ENCODE data around the gene GUCA2A.

GUCA2A gene

DNA sequence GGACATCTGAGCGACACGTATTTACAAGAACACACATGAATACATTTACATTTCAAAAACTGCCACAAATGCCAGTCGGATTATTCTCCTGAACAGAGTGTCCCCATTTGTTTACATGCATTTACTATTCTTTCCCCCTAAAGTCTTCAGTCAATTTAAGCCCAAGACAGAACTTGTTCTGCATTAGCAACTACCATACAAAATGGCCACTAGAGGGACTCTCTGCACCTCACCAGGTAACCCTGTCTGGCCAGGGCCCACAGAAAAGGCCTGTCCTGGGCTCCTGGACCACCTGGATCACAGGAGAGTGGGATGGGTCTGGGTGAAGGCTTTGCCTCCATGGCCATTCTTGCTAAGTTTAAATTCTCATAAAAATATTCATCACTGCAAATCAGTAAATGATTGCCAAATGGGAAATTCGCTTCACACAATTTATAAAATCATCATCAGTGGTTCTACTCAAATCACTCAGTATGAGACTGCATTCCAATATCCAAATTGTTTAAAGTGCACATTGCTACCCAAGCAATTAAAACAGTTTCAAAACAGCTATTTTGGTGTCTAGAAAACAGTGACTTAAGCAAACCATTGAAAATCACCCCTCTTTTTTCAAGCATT is 12.5 kb upstream of the GUCA2A start:
- peak; percentile 26 for DNase-seq

- DNase-seq: no peak
Measured at GRCh38 chr1:42175314-42176054, 10.9 kb upstream of the GUCA2A start.

DNA sequence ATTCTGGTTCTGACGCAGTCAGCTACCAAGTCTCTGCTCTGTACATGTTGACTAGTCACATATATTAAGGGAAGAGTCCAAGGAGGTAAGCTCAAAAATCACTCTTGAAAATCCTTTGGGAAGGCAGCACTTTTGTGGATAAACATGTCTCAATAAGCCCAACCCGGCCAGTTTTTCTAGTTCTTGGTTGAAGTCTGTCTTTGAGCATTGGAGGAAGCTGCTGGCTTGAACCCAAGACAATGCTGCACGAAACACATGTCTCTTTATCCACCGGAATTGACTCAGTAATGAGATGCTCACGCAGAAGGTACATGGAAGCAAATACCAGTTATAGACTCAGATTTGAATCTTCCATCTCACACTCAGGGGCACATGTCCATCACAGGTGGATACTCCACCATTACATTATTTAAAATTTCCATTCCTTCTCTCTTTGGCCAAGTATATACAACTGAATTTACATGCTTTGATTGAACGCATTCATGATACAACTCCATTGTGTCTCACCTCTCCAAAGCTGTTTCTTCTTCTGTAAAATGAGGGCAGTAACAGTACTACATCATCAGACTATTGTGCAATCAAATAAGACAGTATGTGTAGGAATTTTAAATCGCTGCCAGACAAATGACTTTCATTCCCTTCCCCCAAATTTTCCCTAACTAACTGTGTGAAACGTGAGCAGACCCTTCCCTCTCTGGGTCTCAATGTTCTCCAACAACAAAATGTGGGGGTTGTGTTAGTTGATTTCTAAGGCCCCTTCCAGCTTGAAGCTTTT is 9.6 kb upstream of the GUCA2A start:
- no peak for DNase-seq

- peak; percentile 70 for DNase-seq
Measured at GRCh38 chr1:42173155-42173933, 8.8 kb upstream of the GUCA2A start.

DNA sequence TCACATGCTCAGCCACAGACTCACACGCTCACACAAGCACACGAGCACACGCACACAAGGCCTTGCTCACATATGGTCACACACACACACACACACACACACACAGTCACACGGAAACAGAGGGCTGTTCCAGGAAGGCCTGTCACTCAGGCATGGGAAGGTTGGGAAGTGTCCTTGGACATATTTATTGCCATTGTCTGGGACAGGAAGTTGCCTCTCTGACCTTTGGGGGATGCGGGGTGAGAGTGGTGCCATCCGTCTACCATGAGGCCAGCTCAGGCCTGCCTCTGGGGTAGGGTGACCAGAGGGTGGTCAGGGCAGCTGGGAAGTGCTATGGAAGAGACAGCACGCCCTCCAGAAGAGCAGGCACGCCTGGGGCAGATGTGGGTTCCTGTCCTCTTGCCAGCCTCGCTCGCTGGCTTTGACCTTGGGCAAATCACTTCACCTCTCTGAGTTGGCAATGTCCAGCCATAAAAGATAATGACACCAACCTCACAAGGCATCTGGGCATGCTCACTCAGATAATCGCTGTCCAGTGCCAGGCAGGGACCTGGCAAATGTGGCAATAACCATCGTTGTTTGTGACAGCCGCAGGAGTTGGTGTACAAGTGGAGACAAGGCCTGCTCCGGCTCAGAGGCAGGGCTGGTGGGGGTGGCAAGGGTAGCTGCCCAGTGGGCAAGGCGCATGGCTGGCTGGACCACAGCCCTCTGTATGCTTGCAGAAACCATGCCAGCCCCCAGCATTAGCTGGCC is 8.0 kb upstream of the GUCA2A start:
- DNase-seq: no peak

GRCh38 chr1:42171679-42172266 is 7.2 kb upstream of the GUCA2A start:
- DNase-seq: no peak

DNA sequence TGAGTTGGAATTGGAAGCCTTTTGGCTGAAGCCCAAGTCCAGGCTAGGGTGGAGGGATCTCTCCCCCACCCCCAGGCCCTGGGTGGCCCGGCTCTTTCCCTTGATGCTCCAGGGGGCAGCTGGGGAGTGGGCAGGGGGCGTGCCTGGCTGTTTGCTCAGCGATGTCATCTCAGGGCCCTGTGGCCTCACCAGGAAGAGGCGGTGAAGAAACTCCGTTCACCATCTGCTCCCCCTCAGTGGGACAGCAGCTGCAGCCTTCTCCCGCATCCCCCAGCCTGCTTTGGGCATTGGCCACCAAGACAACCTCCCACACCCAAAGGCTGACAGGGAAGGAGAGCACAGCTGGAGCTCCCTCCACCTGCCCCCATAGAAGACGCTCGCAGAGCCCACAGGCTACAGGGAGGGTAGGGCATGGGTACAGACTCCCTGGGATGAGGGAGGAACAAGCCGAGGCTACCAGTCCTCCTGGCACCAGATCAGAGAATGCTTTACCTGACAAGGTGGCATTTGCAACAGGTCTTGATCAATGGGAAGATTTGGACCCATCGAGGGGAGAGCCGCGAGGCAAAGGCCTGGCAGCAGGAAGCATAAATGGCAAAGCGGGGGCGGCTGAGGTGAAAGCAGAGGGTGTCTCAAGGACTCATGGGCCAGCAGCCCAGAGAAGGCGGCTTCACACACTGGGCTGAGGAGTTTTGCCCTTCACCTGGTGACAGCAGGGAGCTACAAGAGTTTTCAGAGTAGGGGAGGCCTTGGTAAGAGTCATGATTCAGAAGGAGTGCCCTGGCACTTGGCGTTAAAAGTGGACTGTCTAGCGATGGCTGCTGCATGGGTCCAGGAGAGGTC is 6.5 kb upstream of the GUCA2A start:
- no peak for DNase-seq

GRCh38 chr1:42168763-42169162 is 4.2 kb upstream of the GUCA2A start:
- no peak for DNase-seq

GRCh38 chr1:42168391-42168670 is 3.8 kb upstream of the GUCA2A start:
- no peak for DNase-seq

DNA sequence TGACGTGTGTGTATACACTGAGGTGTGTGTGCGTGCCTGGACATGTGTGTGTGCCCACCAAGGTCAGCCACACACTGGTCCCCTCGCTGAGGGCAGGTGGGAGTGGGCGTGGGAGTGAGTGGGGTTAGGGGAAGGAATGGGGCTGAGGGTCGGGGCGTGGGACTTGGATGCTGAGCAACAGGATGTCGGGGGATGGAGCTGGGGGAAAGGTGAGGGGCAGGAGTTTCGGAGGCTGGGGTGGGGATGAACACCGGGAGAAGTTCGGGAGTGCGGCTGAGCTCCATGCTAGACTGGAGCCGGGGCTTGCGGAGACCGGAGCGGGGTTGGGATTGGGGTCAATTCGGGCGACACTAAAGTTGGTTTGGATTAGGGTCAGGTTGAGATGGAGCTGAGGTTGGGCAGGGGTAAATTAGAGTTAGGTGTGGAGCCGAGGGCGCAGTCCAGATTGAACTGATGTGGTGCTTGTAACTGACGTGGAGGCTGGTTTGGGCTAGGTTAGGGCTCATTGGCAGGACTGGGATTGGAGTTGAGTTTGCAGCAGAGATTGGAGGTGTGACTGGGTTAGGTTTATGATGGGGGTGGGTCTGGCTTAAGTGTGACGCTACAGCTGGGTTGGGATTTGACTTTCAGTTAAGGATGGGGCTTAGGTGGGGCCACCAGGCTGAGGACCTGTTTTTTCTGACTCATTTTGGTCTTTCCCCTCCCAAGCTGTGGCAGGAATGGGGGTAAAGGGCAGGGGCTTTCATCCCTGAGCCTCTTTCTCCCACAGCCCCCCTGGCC is 3.3 kb upstream of the GUCA2A start:
- no peak for DNase-seq

- DNase-seq: no peak
Measured at GRCh38 chr1:42165511-42166210, 1.1 kb upstream of the GUCA2A start.

DNA sequence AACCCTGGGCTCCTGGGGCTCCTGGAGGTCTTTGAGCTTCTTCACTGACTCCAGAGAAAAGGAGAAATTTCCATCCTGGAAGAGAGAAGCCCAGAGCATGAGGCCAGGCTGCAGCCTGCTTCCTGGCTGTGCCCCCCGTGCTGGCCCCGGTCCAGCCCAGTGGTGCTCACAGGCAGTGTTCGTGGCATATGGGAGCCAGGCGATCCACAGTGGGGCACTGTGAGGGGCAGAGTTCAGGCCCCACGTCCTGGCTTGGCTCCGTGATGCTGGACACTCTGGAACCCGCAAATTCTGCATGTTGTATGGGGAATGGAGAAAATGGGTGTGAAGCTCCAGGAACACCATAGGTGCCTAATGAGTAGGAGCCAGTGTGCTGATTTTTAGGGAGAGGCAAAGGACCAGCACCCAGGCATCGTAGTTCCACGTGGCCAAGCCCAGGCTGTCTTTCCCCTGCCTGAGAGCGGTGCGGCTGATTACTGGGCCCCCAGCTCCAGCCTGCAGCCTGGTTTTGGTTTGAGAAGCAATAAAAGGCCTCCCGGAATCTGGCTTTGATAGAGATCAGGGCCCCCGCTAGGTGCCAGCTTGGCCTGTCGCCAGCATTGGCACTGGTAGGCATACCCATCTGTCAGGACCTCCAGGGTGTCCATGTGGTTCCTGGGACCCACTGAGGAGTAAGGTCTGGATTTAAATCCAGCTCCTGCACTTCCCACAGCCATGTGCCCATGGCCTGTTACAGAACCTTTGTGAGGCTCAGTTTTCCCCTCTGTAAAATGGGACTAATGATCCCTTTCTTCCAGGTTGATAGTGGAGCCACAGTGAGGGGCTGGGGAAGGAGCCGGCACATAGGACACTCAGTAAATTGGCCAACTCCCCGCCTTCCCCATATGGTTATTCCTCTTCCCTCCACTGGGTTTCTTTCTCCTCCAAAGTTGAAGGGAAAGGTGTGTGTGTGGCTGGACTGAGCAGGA is 725 bp downstream of the GUCA2A start:
- no peak for DNase-seq

DNA sequence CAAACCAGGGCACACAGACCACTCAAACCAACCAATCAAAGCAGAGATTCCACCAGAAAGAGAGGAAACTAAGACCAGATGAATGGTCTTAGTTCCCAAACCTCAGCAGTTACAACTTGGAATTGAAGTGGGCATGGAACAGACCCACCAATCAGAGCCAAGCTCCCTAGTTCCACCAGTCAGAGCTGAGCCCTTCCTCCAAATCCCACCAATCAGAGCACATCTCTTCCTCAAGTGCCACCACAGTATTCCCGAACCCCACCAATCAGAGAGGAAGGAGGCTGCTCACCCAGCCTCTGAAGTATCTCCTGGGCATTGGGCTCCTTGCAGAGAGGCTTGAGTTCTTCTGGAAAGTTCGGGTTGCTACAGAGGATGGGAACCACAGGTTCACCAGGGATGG is 1.4 kb downstream of the GUCA2A start:
- DNase-seq: no peak

- no peak for DNase-seq
Measured at GRCh38 chr1:42162181-42162580, 2.4 kb downstream of the GUCA2A start.

DNA sequence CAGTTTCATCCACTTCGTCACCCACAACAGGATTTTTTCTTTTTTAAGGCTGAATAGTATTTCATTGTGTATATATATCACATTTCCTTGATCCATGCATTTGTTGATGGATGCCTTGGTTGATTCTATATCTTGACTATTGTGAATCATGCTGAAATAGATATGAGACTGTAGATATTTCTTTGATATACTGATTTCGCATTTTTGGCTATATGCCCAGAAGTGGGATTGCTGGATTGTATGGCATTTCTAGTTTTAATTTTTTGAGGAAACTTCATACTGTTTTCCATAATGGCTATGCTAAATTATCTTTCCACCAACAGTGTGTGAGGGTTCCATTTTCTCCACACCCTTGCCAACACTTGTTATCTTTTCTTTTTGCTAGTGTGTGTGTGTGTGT is 6.4 kb downstream of the GUCA2A start:
- no peak for DNase-seq

DNA sequence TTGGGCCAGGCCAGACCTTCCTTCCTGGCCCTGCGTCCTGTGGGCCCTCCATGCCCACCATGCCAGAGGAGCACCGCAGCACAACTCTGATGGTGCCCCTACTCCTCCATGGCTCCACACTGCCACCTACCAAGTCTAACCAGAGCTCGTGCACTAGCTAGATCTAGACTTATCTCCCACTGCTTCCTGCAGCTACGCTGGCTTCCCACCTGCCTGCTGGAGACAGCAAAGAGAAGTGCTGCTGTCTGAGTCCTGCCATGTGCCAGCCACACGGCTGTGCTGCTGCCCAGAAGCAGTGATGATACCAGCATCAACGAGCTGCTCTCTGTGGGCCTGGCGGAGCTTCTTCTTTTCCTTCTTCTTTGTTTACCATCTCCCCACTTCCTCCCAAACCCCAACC is 6.9 kb downstream of the GUCA2A start:
- no peak for DNase-seq

- no peak for DNase-seq
Measured at GRCh38 chr1:42155362-42155761, 9.2 kb downstream of the GUCA2A start.

DNA sequence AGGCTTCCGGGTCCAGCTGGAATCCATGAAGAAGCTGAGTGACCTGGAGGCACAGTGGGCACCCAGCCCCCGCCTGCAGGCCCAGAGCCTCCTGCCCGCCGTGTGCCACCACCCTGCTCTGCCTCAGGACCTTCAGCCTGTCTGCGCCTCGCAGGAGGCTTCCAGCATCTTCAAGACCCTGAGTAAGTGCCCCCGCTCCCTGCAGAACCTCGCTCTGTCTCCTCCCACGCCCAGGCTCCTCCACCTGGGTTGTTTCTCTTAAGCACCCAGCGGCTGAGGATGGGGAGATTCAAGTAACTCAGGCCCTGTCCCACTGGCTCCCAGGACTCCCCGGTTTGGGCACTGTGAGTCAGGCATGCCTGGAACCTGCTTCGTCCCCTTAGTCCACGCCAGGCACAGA is 9.9 kb downstream of the GUCA2A start:
- no peak for DNase-seq

- DNase-seq: no peak
Measured at GRCh38 chr1:42153624-42154023, 10.9 kb downstream of the GUCA2A start.

Data from CD4-positive, alpha-beta T cell treated with Interleukin-4 for 4 hours (primary cell).